Tibial artery (tissue), 4 donors: Measurements from ENCODE around the gene RTP2.

Experiments used
- DNase-seq, 2 donors: peaks; one replicate each; pipeline ENCODE4 v3.0.0-alpha.2; 2019
- H3K27ac ChIP-seq, 2 donors: fragments of 200-600 bp; sonication (generic) in 1 of 2; 1 replicate in 1 of 2; 2 replicates in 1 of 2; pipeline ENCODE4 v1.5.1; 2018 to 2019; ENCODE audit warnings: mild to moderate bottlenecking in 1 of 2
- H3K27me3 ChIP-seq, 2 donors: fragments of 200-600 bp; sonication (generic) in 1 of 2; one replicate each; pipeline versions ENCODE4 v1.5.1 to v1.6.0; 2016 to 2019
- H3K36me3 ChIP-seq, 3 donors: fragments of 200-600 bp; sonication (generic) in 2 of 3; one replicate each; pipeline ENCODE4 v1.5.1; 2016 to 2019; ENCODE audit warnings: mild to moderate bottlenecking in 2 of 3
- H3K4me1 ChIP-seq, 4 donors: fragments of 200-600 bp; sonication (generic) in 2 of 4; 1 replicate in 3 of 4; 2 replicates in 1 of 4; pipeline ENCODE4 v1.5.1; 2016 to 2019
- H3K4me3 ChIP-seq, 2 donors: fragments of 200-600 bp; sonication (generic) in 1 of 2; 1 replicate in 1 of 2; 2 replicates in 1 of 2; pipeline ENCODE4 v1.5.1; 2018 to 2019; ENCODE audit warnings: mild to moderate bottlenecking in 2 of 2
- H3K9me3 ChIP-seq, 3 donors: fragments of 200-600 bp; sonication (generic) in 1 of 3; one replicate each; pipeline ENCODE4 v1.5.1; 2016 to 2019
- intact Hi-C: fragments of 100-400 bp; cut with DNase I; formaldehyde crosslinking; loops from one replicate; pipeline ENCODE4 v1.15.0; 2023; ENCODE audit warnings: low total_unique reads
- TF ChIP-seq, protein P1 (sequence below), 2 experiments: fragments of 200-600 bp in 1 of 2; fragments of 450-650 bp in 1 of 2; IDR thresholded peaks; one replicate each; pipeline ENCODE4 v1.5.1; 2017 to 2019; ENCODE audit warnings: antibody characterized with exemption in 2 of 2, mild to moderate bottlenecking in 1 of 2, moderate library complexity in 1 of 2

Gene RTP2

DNA sequence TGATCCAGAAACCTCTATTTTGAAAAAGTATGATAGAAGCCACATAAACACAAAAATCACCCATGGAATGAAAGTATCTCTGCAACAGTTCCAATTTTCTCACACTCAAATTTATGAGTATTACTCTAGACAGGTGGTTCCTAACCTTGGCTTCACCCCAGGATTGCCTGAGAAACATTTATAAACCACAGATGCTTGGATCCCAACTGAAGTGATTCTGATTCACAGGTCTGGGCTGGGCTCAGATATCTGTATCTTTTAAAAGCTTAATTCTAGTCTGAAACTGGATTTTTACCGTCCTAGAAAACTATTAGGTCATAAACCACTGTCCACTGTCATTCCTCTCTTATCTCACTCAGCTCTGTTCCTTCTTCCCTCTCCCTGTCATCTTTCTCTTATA, 24.8 kb downstream of the RTP2 start:
- Histone ChIP-seq H3K27me3 (peaks cover 0 to 19% of the 10 kb centered on the region in 2 donors), H3K4me3 (no peak overlapping the region), H3K36me3 (no peaks in the 10 kb centered on the region), H3K27ac (no peak overlapping the region), H3K4me1 (peaks cover 0 to 3% (median 0%) of the 10 kb centered on the region in 4 donors), H3K9me3 (no peaks in the 10 kb centered on the region)
- intact Hi-C loops: loop anchor here (2.0 to 10.0 kb wide), 3 partner anchors 359 to 1073 kb away; no protein-coding TSS in a partner anchor
- TF ChIP-seq, protein P1, sequence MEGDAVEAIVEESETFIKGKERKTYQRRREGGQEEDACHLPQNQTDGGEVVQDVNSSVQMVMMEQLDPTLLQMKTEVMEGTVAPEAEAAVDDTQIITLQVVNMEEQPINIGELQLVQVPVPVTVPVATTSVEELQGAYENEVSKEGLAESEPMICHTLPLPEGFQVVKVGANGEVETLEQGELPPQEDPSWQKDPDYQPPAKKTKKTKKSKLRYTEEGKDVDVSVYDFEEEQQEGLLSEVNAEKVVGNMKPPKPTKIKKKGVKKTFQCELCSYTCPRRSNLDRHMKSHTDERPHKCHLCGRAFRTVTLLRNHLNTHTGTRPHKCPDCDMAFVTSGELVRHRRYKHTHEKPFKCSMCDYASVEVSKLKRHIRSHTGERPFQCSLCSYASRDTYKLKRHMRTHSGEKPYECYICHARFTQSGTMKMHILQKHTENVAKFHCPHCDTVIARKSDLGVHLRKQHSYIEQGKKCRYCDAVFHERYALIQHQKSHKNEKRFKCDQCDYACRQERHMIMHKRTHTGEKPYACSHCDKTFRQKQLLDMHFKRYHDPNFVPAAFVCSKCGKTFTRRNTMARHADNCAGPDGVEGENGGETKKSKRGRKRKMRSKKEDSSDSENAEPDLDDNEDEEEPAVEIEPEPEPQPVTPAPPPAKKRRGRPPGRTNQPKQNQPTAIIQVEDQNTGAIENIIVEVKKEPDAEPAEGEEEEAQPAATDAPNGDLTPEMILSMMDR (IDR thresholded peaks at IDR 0.05): no peak
- DNase-seq: no peak

DNA sequence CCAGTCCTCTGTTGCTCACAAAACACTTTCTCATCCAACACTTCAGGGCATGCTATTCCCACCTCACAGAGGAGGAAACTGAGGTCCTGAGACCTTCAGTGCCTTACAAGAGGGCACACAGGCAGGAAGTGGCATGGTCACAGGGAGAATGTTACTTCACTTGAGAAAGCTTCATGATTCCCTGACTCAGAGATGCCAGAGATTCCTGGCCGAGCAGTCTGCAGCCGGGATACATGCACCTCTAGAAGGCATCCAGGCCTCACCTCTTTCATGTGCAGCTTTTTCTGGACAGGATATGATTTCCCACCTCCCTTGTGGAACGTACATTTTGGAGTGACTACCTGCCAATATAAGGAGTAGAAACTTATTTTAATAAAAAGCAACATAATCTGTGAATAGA, 29.3 kb downstream of the RTP2 start:
- intact Hi-C loops: loop anchor here (10.0 kb wide), 1 partner anchor 1068 kb away; no protein-coding TSS in a partner anchor
- no peaks in the 10 kb centered on the region for H3K36me3 ChIP-seq
- TF ChIP-seq, protein P1 (IDR thresholded peaks at IDR 0.05): no peak

DNA sequence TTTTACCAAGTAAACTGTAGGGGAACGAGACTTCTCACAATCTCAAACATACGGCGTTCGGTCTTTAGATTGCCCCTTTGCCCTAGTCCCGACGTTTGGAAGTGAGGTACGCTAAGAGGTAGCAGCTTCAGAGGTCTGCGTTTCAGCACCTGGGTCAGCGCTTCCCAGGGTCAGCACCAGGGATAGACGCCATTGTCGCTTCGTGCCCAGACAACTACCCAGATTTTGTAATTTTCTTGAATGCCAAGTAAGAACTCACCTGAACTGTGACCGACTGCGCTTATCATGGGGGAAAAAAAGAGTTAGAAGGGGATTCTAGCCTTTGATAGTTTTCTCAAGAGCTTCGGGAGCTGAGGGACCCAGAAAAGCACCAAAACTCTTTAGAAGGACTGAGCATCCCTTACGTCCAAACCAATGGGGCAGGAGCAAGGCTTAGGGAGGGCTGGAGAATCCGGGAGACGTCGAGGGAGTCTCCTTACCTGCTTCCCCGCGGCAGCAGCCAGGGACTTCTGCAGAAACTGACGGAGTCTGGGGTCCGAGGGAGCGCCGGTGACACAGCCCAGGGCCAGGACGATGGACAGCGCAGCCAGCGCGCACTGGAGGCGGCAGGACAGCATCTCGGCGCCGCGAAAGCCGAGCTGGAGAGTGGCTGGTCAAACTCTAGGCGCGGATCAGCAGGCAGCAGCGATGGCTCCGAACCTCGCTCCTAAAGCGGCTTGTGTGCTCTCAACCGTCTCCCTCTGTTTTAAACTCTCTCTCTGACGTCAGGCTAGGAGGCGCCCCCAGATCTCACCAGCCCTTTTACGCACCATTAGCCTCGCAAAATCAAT, 32.5 kb downstream of the RTP2 start, which contains the start of gene SST:
SST (minus strand) TSS at position 720 of the 830 bp plus-strand sequence; CDS start at position 617, 103 bp downstream.
- TF ChIP-seq, protein P1 (IDR thresholded peaks at IDR 0.05): no peak
- no peak for DNase-seq
- H3K27ac ChIP-seq: no peak within 1 kb of the TSS
- no peaks in the 10 kb centered on the region for H3K4me1 ChIP-seq
- no peaks in the 10 kb centered on the region for H3K36me3 ChIP-seq
- no peaks in the 10 kb centered on the region for H3K9me3 ChIP-seq
- H3K4me3 ChIP-seq: no peak within 1 kb of the TSS
- peaks cover 0 to 36% of the 10 kb centered on the region in 2 donors for H3K27me3 ChIP-seq
- intact Hi-C loops: loop anchor here (10.0 kb wide), 1 partner anchor 1065 kb away; no protein-coding TSS in a partner anchor

More for the DNA sequence above, 29.3 kb downstream of the RTP2 start:
- Histone ChIP-seq H3K27me3 (peaks cover 0 to 37% of the 10 kb centered on the region in 2 donors), H3K4me1 (no peaks in the 10 kb centered on the region), H3K27ac (no peak overlapping the region), H3K9me3 (no peaks in the 10 kb centered on the region), H3K4me3 (no peak overlapping the region)
- DNase-seq: no peak

DNA sequence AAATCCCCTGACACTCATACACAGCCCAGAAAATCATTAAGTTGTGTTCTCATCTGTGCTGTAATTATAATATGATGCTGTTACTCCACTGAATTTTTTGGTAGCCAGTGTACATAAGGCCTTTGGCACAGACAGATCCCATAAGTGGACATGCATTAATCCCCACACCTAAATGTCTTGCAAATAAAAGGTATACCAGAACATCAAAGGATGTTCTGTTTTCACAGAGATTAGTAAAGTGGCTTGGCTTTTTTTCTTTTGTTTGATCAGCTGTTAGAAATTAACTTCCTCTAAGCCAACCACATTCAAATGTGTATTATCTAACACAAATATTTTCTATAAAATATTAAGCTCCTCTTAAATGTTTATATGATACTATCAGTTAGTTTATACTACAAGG, 34.8 kb downstream of the RTP2 start:
- no peak overlapping the region for H3K4me3 ChIP-seq
- TF ChIP-seq, protein P1 (IDR thresholded peaks at IDR 0.05): no peak
- intact Hi-C loops: no loop called here
- no peak for DNase-seq
- H3K4me1 ChIP-seq: no peaks in the 10 kb centered on the region
- H3K9me3 ChIP-seq: no peaks in the 10 kb centered on the region
- H3K27me3 ChIP-seq: peaks cover 0 to 28% of the 10 kb centered on the region in 2 donors
- H3K27ac ChIP-seq: no peak overlapping the region
- no peaks in the 10 kb centered on the region for H3K36me3 ChIP-seq

DNA sequence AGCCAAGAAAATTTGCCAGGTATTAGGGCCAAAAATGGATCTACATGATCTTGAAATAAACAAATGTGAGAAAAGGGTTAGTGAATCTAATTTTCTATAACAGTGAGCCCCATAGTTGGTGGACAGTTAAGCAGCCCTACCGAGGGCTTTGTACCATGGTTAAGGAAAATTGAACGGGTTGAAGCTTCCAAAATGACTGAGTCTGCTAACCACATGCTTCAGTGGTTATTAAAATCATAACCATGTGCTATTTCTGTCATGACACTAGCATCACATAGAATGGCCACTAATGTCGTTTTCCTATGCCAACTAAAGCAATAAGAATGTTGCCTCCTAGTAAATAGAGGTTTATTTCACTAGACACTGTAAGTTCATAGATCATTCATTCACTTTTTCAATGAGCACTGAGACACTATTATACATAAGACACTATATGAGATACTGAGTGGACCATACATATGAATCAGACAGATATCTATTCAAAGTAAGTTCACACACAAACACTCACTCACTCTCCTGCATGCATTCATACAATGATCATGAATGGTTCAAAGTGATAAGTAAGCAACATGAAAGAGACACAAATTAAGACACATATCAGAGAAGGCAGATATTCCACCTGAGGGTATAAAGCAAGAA, 36.5 kb downstream of the RTP2 start:
- no peak for DNase-seq
- Histone ChIP-seq H3K27ac (no peak overlapping the region), H3K27me3 (peaks cover 0 to 16% of the 10 kb centered on the region in 2 donors), H3K4me1 (no peaks in the 10 kb centered on the region), H3K4me3 (no peak overlapping the region), H3K36me3 (no peaks in the 10 kb centered on the region), H3K9me3 (no peaks in the 10 kb centered on the region)
- intact Hi-C loops: no loop called here
- TF ChIP-seq, protein P1 (IDR thresholded peaks at IDR 0.05): no peak
